ENCODE measurements around the gene OGFR. TPM values are rescaled to one million over a fixed set of nuclear protein-coding genes. Genes with fewer than 3 reads are reported as not detected.

Gene OGFR
- total RNA-seq, 1 donor from 2014 or later: 43.7 TPM

DNA sequence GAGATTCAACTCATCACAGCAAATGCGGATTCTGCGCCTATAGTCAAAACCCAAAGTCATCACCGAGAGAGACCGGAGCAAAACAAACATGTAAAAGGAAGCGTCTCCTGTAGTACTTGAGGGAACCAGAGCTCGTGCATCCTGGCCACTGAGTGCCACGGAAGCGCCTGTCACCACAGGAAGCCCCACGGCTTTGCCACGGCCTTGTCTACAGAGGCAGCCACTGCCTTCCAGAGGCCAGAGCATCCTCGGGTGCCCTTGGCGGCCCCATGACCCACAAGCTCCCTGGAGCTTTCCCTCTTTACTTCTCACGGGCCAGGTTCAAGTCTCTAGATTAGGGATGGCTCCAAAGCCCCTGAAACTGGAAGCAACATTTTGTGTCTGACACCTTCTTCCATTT is 49.5 kb downstream of the OGFR start:
- DNase-seq (ENCODE audit: extremely low spot score in 2 of 2): no peak
- no peaks in the 10 kb centered on the region for H3K27me3 ChIP-seq
- no peak overlapping the region for H3K27ac ChIP-seq
- peaks cover 5% of the 10 kb centered on the region for H3K4me1 ChIP-seq
- no peak for TF ChIP-seq CTCF (IDR thresholded peaks at IDR 0.05)
- no peak for TF ChIP-seq POLR2A (IDR thresholded peaks at IDR 0.05)
- no peak for TF ChIP-seq POLR2AphosphoS5 (IDR thresholded peaks at IDR 0.05; ENCODE audit: insufficient read depth in 1 of 2, low read depth in 1 of 2)
- intact Hi-C loops (cut with DNase I): no loop called here
- no peaks in the 10 kb centered on the region for H3K9me3 ChIP-seq
- H3K36me3 ChIP-seq: peaks cover 0 to 9% of the 10 kb centered on the region in 2 donors
- H3K4me3 ChIP-seq: no peak overlapping the region

- H3K4me1 ChIP-seq: peaks cover 15% of the 10 kb centered on the region
- H3K9me3 ChIP-seq: no peaks in the 10 kb centered on the region
- H3K4me3 ChIP-seq: no peak overlapping the region
- no peak for DNase-seq (ENCODE audit: extremely low spot score in 2 of 2)
- peaks cover 0 to 9% of the 10 kb centered on the region in 2 donors for H3K36me3 ChIP-seq
- intact Hi-C loops (cut with DNase I): no loop called here
- H3K27me3 ChIP-seq: no peaks in the 10 kb centered on the region
- no peak overlapping the region for H3K27ac ChIP-seq
- TF ChIP-seq POLR2AphosphoS5 (IDR thresholded peaks at IDR 0.05; ENCODE audit: insufficient read depth in 1 of 2, low read depth in 1 of 2) (no peak), POLR2A (IDR thresholded peaks at IDR 0.05) (no peak), CTCF (IDR thresholded peaks at IDR 0.05) (no peak)
Measured at GRCh38 chr20:62855120-62855519, 50.5 kb downstream of the OGFR start.

GRCh38 chr20:62856931-62857619 is 52.4 kb downstream of the OGFR start:
- H3K9me3 ChIP-seq: no peaks in the 10 kb centered on the region
- no peak overlapping the region for H3K4me3 ChIP-seq
- intact Hi-C loops (cut with DNase I): no loop called here
- DNase-seq (ENCODE audit: extremely low spot score in 2 of 2): no peak
- TF ChIP-seq POLR2AphosphoS5 (IDR thresholded peaks at IDR 0.05; ENCODE audit: insufficient read depth in 1 of 2, low read depth in 1 of 2): no peak
- TF ChIP-seq CTCF (IDR thresholded peaks at IDR 0.05): no peak
- no peak for TF ChIP-seq POLR2A (IDR thresholded peaks at IDR 0.05)
- H3K27ac ChIP-seq: no peak overlapping the region
- H3K4me1 ChIP-seq: peaks cover 23% of the 10 kb centered on the region
- H3K27me3 ChIP-seq: no peaks in the 10 kb centered on the region
- peaks cover 0 to 9% of the 10 kb centered on the region in 2 donors for H3K36me3 ChIP-seq

- Histone ChIP-seq H3K4me3 (no peak overlapping the region), H3K36me3 (peaks cover 0 to 8% of the 10 kb centered on the region in 2 donors), H3K27me3 (no peaks in the 10 kb centered on the region), H3K4me1 (peaks cover 28% of the 10 kb centered on the region), H3K9me3 (no peaks in the 10 kb centered on the region), H3K27ac (no peak overlapping the region)
- intact Hi-C loops (cut with DNase I): no loop called here
- TF ChIP-seq CTCF (IDR thresholded peaks at IDR 0.05) (no peak), POLR2AphosphoS5 (IDR thresholded peaks at IDR 0.05; ENCODE audit: insufficient read depth in 1 of 2, low read depth in 1 of 2) (no peak), POLR2A (IDR thresholded peaks at IDR 0.05) (no peak)
- DNase-seq (ENCODE audit: extremely low spot score in 2 of 2): no peak
Measured at GRCh38 chr20:62858058-62858830, 53.6 kb downstream of the OGFR start.

DNA sequence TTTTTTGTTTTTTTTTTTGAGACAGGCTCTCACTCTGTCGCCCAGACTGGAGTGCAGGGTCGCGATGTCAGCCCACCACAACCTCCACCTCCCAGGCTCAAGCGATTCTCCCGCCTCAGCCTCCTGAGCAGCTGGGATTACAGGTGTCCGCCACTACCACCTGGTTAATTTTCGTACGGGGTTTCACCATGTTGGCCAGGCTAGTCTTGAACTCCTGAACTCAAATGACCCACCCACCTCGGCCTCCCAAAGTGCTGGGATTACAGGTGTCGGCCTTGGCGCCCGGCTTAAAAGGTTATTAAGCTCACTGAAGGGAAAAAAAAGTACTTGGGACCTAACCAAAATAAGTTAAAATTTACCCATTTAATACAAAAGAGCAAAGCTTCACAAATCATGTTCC is 55.1 kb downstream of the OGFR start:
- no peaks in the 10 kb centered on the region for H3K27me3 ChIP-seq
- H3K4me3 ChIP-seq: no peak overlapping the region
- peaks cover 28% of the 10 kb centered on the region for H3K4me1 ChIP-seq
- DNase-seq (ENCODE audit: extremely low spot score in 2 of 2): no peak
- H3K27ac ChIP-seq: no peak overlapping the region
- intact Hi-C loops (cut with DNase I): no loop called here
- TF ChIP-seq POLR2AphosphoS5 (IDR thresholded peaks at IDR 0.05; ENCODE audit: insufficient read depth in 1 of 2, low read depth in 1 of 2) (no peak), CTCF (IDR thresholded peaks at IDR 0.05) (no peak), POLR2A (IDR thresholded peaks at IDR 0.05) (no peak)
- no peaks in the 10 kb centered on the region for H3K36me3 ChIP-seq
- H3K9me3 ChIP-seq: no peaks in the 10 kb centered on the region

All from vagina (tissue), 2 donors.